Neural cell (in vitro differentiated cells): ENCODE data around the gene CA9.
"Not testable (repeated sequence)": the region's sequence is repeated elsewhere in the genome, so short reads cannot be mapped to it uniquely, and the experiment has no call there.

Experiments used
- EP300 ChIP-seq: fragments of 450-650 bp; conservative IDR thresholded peaks from 2 replicates; pipeline ENCODE4 v1.6.1; 2014; ENCODE audit warnings: antibody characterized with exemption, mild to moderate bottlenecking, moderate library complexity; ENCODE audit not compliant: poor library complexity, severe bottlenecking
- REST ChIP-seq: IDR thresholded peaks from 2 replicates; pipeline ENCODE4 v1.6.1; 2012; ENCODE audit warnings: borderline replicate concordance
- SMC3 ChIP-seq: fragments of 450-650 bp; conservative IDR thresholded peaks from 2 replicates; pipeline ENCODE4 v1.6.1; 2014; ENCODE audit warnings: antibody characterized with exemption, mild to moderate bottlenecking, moderate library complexity; ENCODE audit not compliant: poor library complexity
- TF ChIP-seq, protein P1 (sequence below): fragments of 450-650 bp; IDR thresholded peaks from 2 replicates; pipeline ENCODE4 v1.5.1; 2014; ENCODE audit warnings: antibody characterized with exemption, mild to moderate bottlenecking, moderate library complexity; ENCODE audit not compliant: poor library complexity, severe bottlenecking

GRCh38 chr9:35637427-35637955 lies 36.2 kb upstream of the CA9 start:
- TF ChIP-seq, protein P1, sequence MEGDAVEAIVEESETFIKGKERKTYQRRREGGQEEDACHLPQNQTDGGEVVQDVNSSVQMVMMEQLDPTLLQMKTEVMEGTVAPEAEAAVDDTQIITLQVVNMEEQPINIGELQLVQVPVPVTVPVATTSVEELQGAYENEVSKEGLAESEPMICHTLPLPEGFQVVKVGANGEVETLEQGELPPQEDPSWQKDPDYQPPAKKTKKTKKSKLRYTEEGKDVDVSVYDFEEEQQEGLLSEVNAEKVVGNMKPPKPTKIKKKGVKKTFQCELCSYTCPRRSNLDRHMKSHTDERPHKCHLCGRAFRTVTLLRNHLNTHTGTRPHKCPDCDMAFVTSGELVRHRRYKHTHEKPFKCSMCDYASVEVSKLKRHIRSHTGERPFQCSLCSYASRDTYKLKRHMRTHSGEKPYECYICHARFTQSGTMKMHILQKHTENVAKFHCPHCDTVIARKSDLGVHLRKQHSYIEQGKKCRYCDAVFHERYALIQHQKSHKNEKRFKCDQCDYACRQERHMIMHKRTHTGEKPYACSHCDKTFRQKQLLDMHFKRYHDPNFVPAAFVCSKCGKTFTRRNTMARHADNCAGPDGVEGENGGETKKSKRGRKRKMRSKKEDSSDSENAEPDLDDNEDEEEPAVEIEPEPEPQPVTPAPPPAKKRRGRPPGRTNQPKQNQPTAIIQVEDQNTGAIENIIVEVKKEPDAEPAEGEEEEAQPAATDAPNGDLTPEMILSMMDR = not testable (repeated sequence)
- not testable (repeated sequence) for TF ChIP-seq EP300, SMC3, REST
